ENCODE results near the gene NGLY1. TPM values are rescaled to one million over a fixed set of nuclear protein-coding genes. Genes with fewer than 3 reads are reported as not detected.

Gene NGLY1
- polyA plus RNA-seq, 1 experiment = 13.9 TPM

DNA sequence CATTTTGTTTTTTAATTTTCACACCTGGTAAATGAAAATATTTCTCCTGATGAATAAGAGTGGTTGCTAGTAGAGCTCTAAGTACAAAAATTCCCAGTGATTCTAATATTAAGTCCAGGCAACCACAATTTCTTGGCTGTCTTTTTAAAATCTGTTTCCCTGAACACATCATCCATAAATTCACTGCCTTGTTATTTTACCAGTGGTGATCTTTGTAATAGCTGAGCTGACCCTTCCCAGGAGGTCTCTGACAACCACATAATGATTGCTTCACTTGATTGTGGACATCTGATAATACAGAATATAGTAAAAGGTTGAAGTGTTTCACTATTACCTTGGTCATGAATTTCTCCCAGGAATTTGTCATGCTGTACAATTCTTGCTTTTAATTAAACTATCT, 104.7 kb downstream of the NGLY1 start:
- no peak for DNase-seq (ENCODE audit: low read depth, low spot score)
- peaks cover 9% of the 10 kb centered on the region for H3K9me3 ChIP-seq (ENCODE audit: control insufficient read depth, insufficient read depth, low read length)
- H3K27me3 ChIP-seq (ENCODE audit: control insufficient read depth, insufficient read depth, low read length) = no peaks in the 10 kb centered on the region
- POLR2A ChIA-PET = no interaction called here
- H3K4me3 ChIP-seq (ENCODE audit: low read depth, low read length) = no peak overlapping the region
- no peak overlapping the region for H3K27ac ChIP-seq (ENCODE audit: low read depth, low read length)
- TF ChIP-seq, protein P1, sequence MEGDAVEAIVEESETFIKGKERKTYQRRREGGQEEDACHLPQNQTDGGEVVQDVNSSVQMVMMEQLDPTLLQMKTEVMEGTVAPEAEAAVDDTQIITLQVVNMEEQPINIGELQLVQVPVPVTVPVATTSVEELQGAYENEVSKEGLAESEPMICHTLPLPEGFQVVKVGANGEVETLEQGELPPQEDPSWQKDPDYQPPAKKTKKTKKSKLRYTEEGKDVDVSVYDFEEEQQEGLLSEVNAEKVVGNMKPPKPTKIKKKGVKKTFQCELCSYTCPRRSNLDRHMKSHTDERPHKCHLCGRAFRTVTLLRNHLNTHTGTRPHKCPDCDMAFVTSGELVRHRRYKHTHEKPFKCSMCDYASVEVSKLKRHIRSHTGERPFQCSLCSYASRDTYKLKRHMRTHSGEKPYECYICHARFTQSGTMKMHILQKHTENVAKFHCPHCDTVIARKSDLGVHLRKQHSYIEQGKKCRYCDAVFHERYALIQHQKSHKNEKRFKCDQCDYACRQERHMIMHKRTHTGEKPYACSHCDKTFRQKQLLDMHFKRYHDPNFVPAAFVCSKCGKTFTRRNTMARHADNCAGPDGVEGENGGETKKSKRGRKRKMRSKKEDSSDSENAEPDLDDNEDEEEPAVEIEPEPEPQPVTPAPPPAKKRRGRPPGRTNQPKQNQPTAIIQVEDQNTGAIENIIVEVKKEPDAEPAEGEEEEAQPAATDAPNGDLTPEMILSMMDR (IDR thresholded peaks at IDR 0.05; ENCODE audit: low read depth, low read length) = no peak
- CTCF ChIA-PET = interaction anchor here (2.0 kb wide), 1 partner anchor 31 kb away, joined by 5 read pairs; no protein-coding TSS in a partner anchor

DNA sequence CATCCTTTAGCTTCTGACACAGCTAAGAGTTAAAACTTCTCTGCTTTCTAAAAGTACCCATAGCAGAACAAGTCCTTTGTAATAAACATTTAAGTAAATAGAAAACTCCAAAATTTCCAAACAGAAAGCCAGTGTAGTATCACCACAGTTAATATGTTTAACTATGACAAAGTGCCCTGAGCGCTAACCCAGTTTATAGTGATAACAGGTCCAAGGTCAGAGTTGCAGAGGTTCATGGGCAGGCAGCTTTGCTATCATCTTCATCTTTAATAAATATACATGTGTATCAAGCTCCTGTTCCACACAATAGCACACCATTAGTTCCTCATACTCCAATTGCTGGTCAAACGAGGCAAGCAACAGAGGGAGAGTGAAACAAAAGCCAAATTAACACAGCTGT, 106.1 kb downstream of the NGLY1 start:
- Histone ChIP-seq H3K27me3 (ENCODE audit: control insufficient read depth, insufficient read depth, low read length) (no peaks in the 10 kb centered on the region), H3K9me3 (ENCODE audit: control insufficient read depth, insufficient read depth, low read length) (peaks cover 14% of the 10 kb centered on the region), H3K4me3 (ENCODE audit: low read depth, low read length) (no peak overlapping the region), H3K27ac (ENCODE audit: low read depth, low read length) (no peak overlapping the region)
- ChIA-PET POLR2A (no interaction called here), CTCF (no interaction called here)
- no peak for DNase-seq (ENCODE audit: low read depth, low spot score)
- TF ChIP-seq, protein P1 (IDR thresholded peaks at IDR 0.05; ENCODE audit: low read depth, low read length) = no peak

DNA sequence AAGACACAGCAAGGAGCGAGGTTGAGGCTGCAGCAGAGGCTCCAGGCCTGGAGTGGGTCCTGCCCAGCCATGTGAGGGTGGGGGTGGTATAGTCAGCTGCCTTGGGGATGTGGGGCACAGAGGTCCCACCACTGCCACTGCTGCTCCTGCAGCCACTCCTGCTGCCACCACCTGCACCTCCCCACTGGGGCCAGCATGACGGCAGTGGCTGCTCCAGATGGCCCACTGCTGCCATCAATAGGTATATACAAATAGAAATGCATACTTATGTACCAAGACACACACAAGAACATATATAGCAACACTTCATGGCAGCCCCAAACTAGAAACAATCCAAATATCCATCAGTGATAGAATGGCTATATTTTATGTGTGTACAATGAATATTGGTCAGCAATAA, 108.6 kb downstream of the NGLY1 start:
- no peak overlapping the region for H3K27ac ChIP-seq (ENCODE audit: low read depth, low read length)
- POLR2A ChIA-PET = no interaction called here
- CTCF ChIA-PET = no interaction called here

DNA sequence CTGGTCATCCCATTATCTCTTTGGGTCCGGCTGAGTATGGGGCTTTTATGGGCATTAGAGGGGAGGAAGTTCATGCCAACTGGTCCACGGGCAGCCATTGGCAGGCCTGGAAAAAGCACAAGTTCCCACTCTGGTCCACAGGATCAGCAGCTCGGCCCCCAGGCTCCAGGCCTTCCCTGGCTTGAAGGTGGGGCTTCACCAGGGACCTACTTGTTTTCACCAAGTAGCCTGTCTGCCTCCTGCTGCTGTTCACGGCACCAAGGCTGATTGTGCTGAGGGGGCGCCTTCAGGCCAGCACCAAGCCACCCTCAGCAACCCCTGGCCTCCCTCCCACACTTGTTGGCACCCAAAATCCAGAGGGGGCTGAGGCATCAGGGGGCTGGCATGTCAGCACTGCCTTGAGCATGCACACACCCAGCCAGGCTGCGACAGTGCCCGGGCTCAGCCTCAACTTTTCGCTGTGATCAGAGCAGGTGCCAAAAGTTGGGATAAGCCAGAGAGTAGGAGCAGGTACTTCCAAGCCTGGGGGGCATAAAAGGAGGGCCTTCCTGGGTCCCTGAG, 109.4 kb downstream of the NGLY1 start:
- Histone ChIP-seq H3K27ac (ENCODE audit: low read depth, low read length) (no peak overlapping the region), H3K27me3 (ENCODE audit: control insufficient read depth, insufficient read depth, low read length) (no peaks in the 10 kb centered on the region), H3K9me3 (ENCODE audit: control insufficient read depth, insufficient read depth, low read length) (peaks cover 14% of the 10 kb centered on the region), H3K4me3 (ENCODE audit: low read depth, low read length) (no peak overlapping the region)
- ChIA-PET CTCF (no interaction called here), POLR2A (no interaction called here)
- TF ChIP-seq, protein P1 (IDR thresholded peaks at IDR 0.05; ENCODE audit: low read depth, low read length) = no peak
- no peak for DNase-seq (ENCODE audit: low read depth, low spot score)

More for the DNA sequence above, 108.6 kb downstream of the NGLY1 start:
- Histone ChIP-seq H3K9me3 (ENCODE audit: control insufficient read depth, insufficient read depth, low read length) (peaks cover 14% of the 10 kb centered on the region), H3K27me3 (ENCODE audit: control insufficient read depth, insufficient read depth, low read length) (no peaks in the 10 kb centered on the region), H3K4me3 (ENCODE audit: low read depth, low read length) (no peak overlapping the region)
- DNase-seq (ENCODE audit: low read depth, low spot score) = no peak
- TF ChIP-seq, protein P1 (IDR thresholded peaks at IDR 0.05; ENCODE audit: low read depth, low read length) = no peak

Small RNA genes within 50 kb of the gene (small RNA-seq; reads per million reads assigned to genes)
- gene CRIP1P2 (ENCODE audit: insufficient read length, low read depth) = not detected

Other genes starting within 250 kb of the NGLY1 start
- gene TOP2B, start 118.5 kb downstream of the NGLY1 start, polyA plus RNA-seq (2011; rRNA removed) = 76.9 and 95.9 TPM in 2 replicates
- gene OXSM, start 6.6 kb upstream of the NGLY1 start, polyA plus RNA-seq (2011; rRNA removed) = 15.9 and 19.7 TPM in 2 replicates